Hematopoietic multipotent progenitor cell treated with erythropoietin and hydrocortisone succinate and interleukin-3 and kit ligand, for 6 days (in vitro differentiated cells): ENCODE data around the gene PIGR.

ENCODE experiments used
- DNase-seq: peaks from one replicate; pipeline ENCODE4 v3.0.0-alpha.2; 2015

PIGR gene

DNA sequence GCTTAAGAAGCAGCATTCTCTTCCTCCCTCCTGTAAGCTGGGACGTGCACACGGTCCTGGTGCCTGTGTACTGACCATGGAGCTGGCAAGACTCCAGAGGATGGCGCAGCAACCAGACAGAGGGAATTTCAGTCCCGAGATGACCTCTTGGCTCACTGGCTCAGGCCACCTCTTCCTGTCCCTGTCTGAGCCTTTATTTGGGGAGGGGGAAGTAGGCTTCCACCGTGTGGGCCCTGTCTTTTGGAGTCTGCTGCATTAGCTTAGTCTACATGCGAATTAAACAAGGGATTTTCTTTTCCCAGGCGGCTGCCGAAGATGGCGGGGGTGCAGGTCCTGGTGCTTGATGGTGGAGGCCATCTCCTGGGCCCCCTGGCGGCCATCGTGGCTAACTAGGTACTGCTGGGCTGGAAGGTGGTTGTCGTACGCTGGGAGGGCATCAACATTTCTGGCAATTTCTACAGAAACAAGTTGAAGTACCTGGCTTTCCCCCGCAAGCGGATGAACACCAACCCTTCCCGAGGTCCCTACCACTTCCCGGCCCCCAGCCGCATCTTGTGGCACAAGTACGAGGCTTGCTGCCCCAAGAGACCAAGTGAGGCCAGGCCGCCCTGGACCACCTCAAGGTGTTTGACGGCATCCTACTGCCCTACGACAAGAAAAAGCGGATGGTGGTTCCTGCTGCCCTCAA lies 38.8 kb downstream of the PIGR start:
- peak; percentile 29 for DNase-seq

DNA sequence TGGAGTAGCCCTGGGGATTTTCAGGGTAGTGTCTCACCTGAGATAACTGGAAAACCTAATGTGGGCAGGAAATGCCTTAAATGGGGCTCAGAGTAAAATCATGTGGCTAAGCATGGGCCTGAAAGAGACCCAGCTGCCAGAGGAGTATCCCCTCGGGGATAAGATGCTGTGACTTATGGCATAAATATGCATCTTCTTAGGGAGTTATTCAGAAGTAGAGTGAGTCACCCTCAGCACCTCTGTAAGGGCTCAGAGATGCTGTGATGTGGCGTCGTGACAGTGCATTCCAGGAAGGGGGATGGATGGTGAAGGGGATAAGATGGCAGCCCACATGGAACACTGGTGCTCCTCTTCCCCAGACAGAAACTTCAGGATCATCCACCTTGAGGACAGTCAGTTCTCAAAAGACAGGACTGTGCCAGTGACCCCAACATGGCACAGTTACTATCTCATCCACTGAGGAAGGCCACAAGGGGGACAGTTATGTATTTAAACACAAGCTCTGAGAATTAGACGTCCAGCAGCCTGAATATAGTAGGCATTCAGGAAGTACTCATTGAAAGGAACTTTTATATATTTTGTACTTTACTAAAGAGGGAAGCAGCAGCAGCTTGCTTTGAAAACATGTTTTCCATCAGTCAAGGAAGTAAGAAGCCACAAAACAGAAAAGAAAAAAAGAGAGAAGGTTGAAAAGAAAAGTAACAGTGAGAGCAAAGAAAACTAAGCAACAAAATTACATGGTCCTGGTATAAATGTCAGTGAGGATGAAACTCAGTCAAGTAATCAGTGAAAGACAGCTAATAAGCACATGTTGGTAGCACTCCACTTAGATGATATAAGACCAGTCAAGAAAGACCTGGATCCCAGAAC lies 40.7 kb downstream of the PIGR start:
- no peak for DNase-seq

DNA sequence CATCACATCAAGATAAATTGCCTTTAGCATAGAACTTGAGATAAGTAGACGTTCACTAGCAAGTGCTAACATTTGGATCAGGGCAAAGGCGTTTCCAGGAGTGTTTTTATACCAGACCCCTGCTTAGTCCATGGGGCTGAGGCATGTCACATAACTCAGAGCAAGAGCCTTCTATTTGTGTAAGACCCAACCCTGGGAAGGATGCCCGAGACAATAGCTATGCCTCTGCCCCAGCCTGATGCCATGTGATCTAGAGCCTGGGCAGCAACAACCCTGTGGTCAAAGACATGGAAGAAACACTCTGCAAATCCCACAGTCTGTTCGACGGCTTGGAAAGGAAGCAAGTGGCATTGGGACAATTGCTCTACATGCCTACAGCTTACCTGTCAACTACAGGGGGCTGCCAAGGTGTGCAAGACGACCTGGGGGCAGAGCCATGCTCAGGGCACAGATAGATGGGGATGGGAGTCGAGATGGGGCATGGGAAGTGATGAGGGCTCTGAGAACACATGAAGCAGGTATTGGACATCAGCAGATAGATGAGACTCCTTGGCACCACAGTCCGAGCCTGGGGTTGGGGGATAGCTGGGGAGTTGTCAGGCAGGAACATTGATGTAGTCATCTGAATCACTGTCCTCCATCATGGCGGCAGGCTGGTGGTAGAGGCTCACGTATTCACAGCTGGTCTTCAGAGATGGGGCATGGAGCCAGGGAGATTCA lies 41.7 kb downstream of the PIGR start:
- no peak for DNase-seq

DNA sequence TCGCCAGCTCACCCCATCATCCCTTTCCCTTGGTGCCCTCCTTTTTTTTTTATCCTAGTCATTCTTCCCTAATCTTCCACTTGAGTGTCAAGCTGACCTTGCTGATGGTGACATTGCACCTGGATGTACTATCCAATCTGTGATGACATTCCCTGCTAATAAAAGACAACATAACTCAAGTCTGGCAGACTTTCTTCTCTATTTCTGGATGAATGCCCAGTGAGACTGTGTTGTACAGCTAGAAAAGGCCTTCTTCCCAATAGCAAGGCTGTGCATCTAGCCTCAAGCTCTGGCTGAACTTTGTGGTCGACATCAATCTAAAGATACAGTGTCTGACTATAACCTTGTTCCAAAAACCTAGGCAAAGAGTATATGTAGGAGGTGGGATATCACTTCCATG lies 42.6 kb downstream of the PIGR start:
- no peak for DNase-seq

DNA sequence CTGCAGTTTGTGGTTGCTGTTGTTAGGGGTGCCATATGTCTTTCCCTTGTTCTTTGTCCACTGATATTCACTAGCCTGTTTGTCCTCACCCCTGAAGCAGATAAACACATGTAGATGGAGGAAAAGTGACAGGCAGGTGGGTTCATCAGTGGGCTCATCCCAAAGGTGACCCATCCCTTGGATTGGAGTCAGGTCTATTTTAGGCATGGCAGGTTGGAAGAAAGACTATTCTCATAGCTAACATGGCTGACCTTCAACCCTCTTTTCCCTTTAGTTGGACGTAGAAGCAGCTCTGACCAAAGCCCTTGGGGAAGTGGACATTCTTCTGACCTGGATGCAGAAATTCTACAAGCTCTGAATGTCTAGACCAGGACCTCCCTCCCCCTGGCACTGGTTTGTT lies 43.6 kb downstream of the PIGR start:
- no peak for DNase-seq

DNA sequence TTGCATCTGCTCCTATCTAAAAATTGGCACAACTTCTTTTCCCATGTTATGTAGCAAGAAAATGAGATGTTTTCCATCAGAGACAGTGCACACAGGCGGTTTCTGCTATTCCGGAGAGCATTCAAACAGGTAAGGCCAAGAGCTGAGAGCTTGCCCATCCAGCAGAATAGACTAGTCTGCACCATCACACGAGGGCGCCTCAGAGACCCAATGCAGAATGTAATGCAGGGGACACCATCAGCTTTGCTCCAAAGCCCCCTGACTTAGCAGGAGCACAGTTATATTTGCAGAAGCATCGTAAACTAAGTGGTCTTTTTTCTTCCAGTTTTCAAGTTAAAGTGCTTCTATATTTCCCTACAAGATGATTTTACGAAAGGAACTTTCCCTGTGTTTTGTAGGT lies 44.3 kb downstream of the PIGR start:
- no peak for DNase-seq

DNA sequence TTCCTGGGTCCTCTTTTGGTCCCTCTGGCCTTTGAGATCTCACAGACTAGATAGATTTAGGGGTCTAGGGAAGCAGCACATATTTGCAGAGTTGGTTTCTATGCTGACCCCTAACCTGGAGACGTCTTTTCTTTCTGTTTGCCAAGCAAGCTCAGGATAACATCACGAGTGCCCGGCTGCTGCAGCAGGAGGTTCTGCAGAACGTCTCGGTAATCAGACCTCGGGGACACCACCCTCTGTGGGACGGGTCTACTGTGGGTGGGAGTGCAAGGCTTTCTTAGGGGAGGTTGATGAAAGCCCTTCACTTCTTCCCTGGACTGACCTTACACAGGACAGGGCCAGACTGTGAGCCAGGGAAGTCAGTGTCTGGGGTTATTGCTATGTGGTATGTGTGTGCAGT lies 46.1 kb downstream of the PIGR start:
- no peak for DNase-seq

DNA sequence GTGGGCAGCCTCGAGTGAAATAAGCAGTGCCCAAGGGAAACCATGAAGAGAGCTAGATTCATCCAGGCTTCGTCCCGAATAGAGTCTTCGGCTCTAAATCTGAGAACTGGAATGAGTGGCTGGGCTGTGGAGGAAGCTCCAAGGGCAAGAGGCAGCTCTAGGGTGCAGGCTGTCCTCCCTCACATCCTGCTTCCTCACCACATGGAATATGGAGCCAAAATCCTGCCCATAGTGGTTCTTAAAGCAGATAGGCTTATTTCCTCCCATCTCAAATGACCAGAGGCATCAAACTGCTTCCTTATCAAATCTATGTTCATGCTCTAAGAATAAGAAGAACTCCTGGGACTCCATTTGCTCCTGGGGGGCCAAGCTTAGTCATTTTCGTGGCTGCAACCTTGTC lies 46.5 kb downstream of the PIGR start:
- DNase-seq, result no peak

DNA sequence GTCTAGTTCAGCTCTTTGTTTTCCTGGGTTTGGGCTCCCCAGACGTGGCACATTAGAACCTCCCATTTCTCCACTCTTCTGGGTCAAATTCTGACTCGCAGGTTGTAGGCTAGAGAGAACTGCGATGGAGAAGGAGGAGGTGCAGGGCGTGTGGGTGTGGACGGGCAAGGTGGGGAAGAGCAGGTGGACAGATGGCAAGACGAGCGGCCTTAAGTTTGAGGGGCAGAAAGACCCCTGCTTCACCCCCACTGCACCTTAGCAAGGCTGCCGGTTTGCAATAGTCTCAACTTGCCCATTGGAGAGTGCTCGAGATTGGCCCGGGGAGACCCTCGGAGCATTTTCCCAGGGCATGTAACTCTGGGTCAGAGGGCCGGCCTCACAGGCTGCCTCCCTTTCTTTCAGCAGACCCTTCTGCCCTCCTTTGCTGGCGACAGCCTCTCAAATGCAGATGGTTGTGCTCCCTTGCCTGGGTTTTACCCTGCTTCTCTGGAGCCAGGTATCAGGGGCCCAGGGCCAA lies 47.3 kb downstream of the PIGR start:
- DNase-seq, result no peak

DNA sequence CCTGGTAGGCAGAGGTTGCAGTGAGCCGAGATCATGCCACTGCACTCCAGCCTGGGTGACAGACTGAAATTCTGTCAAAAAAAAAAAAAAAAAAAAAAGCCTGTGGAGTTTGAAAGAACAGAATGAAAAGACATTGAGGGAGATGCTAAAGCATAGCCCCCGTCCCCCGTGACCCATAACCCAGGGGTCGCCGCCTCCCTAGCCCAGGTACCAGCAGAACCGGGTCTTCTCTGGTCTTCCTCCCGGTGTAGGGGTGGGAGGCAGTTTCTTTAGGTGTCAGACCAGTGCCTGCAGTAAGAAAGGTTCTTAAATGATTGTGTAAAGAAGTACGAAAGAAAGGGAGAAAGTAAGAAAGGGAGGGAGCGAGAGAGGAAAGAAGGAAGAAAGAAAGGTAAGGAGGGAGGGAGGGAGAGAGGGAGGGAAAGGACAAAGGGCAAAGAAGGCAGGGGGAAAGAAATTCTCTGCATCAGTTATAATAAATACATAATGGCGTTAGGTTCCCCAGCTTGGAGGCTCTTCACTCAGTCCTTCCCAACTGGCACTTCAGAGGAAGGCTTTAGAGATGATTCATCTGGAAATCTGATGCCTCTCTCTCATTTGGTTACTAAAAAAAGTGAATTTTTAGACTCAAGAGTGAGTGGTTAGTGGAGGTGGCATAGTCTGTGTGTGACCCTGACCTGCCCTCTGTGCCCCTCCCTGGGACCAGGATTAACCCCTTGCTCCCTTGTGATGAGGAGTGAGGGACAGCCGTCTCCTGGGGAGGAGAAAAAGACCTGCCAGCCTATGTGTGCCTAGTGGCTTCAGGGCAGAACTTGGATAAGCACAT lies 48.0 kb downstream of the PIGR start:
- DNase-seq, result no peak

DNA sequence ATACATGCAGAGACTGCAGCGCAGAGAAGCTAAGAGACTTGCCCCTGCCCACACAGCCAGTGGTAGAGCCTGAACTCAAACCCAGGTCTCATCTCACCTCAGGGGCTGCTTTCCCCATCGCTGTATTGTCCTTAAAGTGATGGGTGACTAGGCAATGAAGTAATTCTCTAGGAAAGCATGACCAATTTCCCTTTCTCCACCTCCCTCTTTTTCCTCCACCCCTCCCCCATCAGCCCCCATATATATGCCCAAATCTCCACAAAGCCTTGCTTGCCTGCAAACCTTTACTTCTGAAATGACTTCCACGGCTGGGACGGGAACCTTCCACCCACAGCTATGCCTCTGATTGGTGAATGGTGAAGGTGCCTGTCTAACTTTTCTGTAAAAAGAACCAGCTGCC lies 49.1 kb downstream of the PIGR start, which contains the start of gene IL24:
TSS of gene IL24 (plus strand) at position 269 of the 400 bp plus-strand sequence. CDS start 390 bp downstream, outside the sequence.
- no peak for DNase-seq

DNA sequence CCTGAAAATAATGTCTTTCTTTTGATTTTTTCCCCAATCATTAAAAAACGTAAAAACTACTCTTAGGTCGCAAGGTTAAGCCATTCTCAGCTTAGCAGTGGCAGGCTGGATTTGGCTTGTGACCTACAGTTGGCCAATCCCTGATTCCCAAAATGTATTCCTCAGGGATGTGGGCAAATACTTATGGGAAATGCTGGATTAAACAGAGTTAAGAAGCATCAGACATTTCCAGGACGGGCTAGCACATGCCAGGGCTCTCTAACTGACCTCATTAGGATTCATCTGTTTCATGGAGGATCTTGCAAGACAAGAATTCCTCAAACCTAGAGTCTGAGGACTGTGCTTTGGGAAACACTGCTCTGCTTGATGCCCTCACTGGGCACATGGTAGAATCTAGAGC lies 50.0 kb downstream of the PIGR start:
- no peak for DNase-seq

DNA sequence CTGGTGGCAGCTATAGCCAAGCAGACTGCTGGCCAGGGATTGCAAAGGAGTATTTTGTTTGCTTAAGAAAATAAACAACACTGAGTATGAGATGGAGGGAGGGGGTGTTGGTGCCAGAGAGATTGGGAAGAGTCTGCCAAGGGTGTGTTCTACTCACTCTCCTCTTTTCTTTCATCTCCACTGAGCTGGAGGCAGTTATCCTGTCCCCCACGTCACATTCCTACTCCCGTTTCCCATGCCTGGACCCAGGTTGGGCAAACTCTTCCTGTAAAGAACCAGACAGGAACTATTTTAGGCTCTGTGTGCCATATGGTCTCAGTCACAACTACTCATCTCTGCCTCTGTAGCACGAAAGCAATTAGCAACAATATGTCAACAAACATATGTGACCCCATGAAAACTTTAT lies 50.4 kb downstream of the PIGR start:
- DNase-seq, result no peak

DNA sequence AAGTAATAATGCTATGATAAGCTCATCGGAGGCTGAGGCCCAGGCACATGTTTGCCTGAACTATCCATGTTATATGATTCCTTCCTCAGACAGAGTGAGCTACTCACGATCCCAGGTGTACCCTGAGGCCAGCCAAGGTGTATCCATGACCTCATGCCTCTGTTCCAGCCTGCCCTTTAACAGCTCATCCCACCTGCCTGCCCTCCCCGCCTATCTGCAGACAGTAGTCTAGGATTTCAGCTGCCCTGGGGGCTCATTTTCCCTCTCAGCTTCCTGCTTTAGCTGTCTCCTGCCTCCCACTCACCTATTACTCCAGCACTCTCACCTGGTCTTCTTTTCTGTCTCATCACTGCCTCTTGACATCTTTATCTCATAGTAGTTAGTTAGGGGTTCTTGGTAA lies 50.9 kb downstream of the PIGR start:
- no peak for DNase-seq

DNA sequence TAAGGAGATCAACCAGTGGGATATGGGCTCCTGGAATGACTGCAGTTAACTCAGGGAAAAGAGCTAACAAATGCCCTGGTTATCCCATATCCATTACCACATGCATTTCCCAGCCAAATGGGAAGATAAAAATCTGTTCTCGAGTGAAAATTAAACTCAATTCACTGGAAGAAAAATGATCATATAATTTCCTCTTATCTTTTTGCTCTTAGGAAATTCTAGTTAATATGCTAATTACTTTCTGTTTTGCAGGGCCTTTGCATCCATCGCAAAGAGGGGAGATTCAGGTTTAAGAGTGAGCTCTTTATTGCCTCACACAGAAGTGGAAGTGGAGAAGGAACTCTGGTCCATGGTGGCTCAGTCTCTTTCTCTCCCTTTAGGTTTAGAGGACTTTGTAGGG lies 52.9 kb downstream of the PIGR start:
- no peak for DNase-seq

DNA sequence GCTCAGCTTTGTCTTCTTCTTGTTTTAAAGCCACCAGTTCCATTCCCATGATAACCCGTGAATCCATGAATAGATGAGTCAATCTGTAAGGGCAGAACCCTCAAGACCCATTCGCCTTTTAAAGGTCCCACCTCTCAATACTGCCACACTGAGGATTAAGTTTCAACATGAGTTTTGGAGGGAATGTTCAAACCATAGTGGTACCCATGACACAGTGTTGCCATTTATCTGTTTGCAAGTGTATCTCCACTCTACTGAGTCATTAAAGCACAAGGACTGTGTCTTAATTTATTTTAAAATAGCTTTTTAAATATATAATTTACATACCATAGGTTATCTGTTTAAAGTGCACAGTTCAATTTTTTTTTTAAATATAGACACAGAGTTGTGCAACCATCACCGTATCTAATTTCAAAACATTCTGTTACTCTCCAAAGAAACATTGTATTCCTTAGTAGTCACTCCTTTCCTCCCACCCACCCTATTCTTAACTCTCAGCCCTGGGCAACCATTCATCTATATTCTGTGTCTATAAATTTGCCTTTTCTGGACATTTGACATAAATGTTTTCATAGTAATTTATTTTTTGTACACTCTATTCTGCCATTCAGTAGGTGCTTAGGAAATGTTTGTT lies 53.8 kb downstream of the PIGR start:
- no peak for DNase-seq

DNA sequence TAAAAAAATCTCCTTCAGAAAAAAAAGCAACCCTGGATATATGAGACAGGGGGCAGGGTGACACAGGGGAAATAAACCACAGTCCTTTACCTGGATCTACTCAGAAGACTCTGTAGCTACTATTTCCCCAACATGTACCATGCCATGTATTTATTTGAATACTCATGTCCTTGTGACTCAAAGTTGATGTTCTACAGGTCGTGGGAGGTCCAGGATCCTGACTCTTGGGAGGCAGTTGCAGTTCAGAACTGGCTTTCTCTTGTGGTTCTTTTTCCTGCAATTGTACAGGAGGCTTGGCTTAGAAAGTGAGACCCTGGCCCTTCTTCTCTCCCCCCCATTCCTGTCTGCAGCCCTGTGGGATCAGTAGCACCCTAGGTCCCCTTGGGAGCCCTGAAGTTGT lies 54.9 kb downstream of the PIGR start:
- DNase-seq, result no peak

DNA sequence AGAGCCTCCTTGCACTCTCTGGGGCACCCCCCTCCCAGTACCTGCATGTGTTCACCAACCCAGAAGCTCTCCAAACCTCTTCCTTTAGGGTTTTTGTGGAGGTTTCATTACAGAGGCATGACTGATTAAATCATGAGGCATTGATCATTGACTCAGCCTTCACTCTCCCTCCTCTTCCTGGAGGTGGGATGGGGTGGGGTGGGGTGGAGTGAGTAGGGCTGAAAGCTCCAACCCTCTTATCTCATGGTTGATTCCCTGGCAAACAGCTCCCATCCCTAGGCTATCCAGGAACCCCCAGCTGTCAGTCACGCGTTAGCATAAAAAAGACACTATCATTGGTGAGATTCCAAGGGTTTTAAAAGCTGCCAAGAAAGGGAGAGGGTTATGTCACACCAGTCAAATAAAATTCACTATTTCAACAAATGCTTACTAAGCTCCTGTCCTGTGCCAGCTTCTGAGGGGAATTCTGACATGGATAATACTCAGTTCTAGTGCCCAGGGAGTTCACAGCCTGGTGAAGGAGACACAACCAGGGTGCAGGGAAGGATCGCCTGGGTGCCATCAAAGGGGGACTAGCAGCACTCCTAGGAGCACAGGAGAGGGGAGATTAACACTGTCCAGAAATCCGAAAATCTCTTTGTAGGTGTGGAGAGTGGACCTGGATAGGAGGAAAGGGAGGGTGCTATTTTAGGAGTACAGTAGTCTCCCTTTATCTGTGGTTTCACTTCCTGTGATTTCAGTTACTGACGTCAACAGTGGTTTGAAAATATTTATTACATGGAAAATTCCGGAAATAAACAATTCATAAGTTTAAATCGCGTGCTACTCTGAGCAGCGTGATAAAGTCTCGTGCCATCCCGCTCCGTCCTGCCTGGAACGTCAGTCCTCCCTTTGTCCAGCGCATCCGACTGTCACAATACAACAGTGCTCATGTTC lies 55.9 kb downstream of the PIGR start:
- no peak for DNase-seq

DNA sequence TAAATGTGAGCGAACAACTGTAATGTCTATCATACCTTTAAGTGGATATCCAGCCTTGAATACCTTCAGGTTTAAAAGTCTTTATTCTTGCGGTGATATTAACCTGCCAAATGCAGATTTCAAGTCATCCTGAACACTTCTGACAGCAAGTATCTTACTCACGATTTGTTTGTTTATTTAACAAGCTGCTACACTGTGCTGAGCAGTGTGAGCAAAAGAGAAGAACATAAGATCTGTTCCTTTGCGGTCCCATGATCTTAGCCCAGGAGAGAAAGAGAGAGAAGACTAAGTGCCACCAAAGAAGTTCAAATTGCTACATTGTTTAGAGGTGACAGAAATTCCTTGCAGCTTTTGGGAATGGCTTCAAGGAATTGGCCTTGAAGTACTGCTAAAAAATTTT lies 58.6 kb downstream of the PIGR start:
- no peak for DNase-seq

DNA sequence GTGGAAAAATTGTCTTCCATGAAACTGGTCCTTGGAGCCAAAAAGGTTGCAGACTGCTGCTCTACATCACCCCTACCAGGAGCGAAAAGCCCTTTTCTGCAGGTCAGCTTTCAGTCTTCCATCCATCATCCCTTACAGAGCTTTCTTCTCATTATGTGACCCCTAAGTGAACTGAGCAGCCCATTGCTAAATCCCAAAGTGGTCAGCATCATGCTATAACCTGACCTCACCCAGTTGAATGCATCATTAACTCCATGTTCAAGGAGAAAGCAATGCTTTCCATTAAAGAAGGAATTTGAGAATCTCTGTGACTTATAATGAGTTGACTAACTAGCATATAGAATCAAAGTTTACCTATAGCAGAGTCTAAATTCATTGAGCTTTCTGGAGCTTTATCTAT lies 59.4 kb downstream of the PIGR start:
- DNase-seq, result no peak
